Endothelial cell of umbilical vein (primary cell): ENCODE data around the gene DTX3. TPM values are rescaled to one million over a fixed set of nuclear protein-coding genes. Genes with fewer than 3 reads are reported as not detected.

Experiments used
- BruUV-seq: library from RNA; stranded (reverse); fragments of 400-500 nt; replicated peaks from 2 replicates; lab custom pipeline; 2021; lab: Mats Ljungman, UMichigan
- CTCF ChIA-PET: fragments of 300-600, 350-600 bp; sonication (Branson Sonifier 250); formaldehyde crosslinking; loops from one replicate; lab custom pipeline; 2021; ENCODE audit warnings: antibody characterized with exemption, inconsistent platforms; lab: Charles Lee
- POLR2A ChIA-PET: fragments of 300-600, 350-600 bp; sonication (Branson Sonifier 250); formaldehyde crosslinking; loops from one replicate; lab custom pipeline; 2021; ENCODE audit warnings: antibody characterized with exemption, inconsistent platforms; lab: Charles Lee
- DNase-seq: peaks from one replicate; pipeline ENCODE4 v3.0.0-alpha.2; 2011; ENCODE audit warnings: low read depth, low spot score
- FAIRE-seq: peaks from 2 replicates; lab custom pipeline; 2011; peaks lifted over from hg19 to GRCh38; lab: Jason Lieb, UNC
- H2AFZ ChIP-seq: 2 replicates; pipeline ENCODE4 v1.6.0; 2012; ENCODE audit warnings: low read depth, low read length, control low read depth, inconsistent platforms
- H3K27ac ChIP-seq: 2 replicates; pipeline ENCODE4 v1.5.1; 2011; ENCODE audit warnings: low read depth, mild to moderate bottlenecking, control low read depth, low read length, moderate library complexity; ENCODE audit not compliant: insufficient read depth
- H3K27me3 ChIP-seq, 2 experiments: 2 replicates each; pipeline versions ENCODE4 v1.6.0 to v1.6.1; 2011; ENCODE audit warnings: low read length in 2 of 2, mixed read lengths in 1 of 2; ENCODE audit not compliant: control insufficient read depth in 2 of 2, insufficient read depth in 2 of 2
- H3K36me3 ChIP-seq, 2 experiments: 2 replicates in 1 of 2; 3 replicates in 1 of 2; pipeline ENCODE4 v1.5.1; 2011; ENCODE audit warnings: low read length in 2 of 2, mild to moderate bottlenecking in 1 of 2, moderate library complexity in 1 of 2; ENCODE audit not compliant: control insufficient read depth in 2 of 2, insufficient read depth in 2 of 2; ENCODE audit errors: extremely low read depth in 1 of 2
- H3K4me1 ChIP-seq: 3 replicates; pipeline ENCODE4 v1.5.1; 2011; ENCODE audit warnings: mild to moderate bottlenecking, low read length; ENCODE audit not compliant: control insufficient read depth, insufficient read depth; ENCODE audit errors: extremely low read depth
- H3K4me2 ChIP-seq: 2 replicates; pipeline ENCODE4 v1.6.1; 2011; ENCODE audit warnings: low read length, control low read depth, mixed read lengths; ENCODE audit not compliant: insufficient read depth
- H3K4me3 ChIP-seq, 3 experiments: fragments of 200-600 bp in 1 of 3; sonication (generic), shearing (Covaris generic) in 1 of 3; replicated peaks in 1 of 3; 2 replicates each; pipeline ENCODE4 v1.5.1; 2011 to 2016; ENCODE audit warnings: control low read depth in 3 of 3, low read length in 3 of 3, mild to moderate bottlenecking in 2 of 3, inconsistent platforms in 1 of 3, low read depth in 1 of 3, moderate library complexity in 1 of 3; ENCODE audit not compliant: insufficient read depth in 1 of 3
- H3K79me2 ChIP-seq: 2 replicates; pipeline ENCODE4 v1.6.0; 2012; ENCODE audit warnings: low read length, inconsistent platforms; ENCODE audit not compliant: control insufficient read depth, insufficient read depth
- H3K9ac ChIP-seq: replicated peaks from 2 replicates; pipeline ENCODE3; 2011; ENCODE audit warnings: low read length, control low read depth; ENCODE audit not compliant: insufficient read depth; ENCODE audit errors: extremely low read depth
- H3K9me1 ChIP-seq: replicated peaks from 3 replicates; pipeline ENCODE4 v1.6.0; 2011; ENCODE audit warnings: mild to moderate bottlenecking, low read length; ENCODE audit not compliant: control insufficient read depth, insufficient read depth; ENCODE audit errors: extremely low read depth
- H3K9me3 ChIP-seq: replicated peaks from 2 replicates; pipeline ENCODE4 v1.5.1; 2012; ENCODE audit warnings: low read length, inconsistent platforms; ENCODE audit not compliant: control insufficient read depth, insufficient read depth
- H4K20me1 ChIP-seq: replicated peaks from 2 replicates; pipeline ENCODE3; 2011; ENCODE audit warnings: mild to moderate bottlenecking, low read length; ENCODE audit not compliant: control insufficient read depth, insufficient read depth; ENCODE audit errors: extremely low read depth
- EZH2 ChIP-seq: IDR thresholded peaks from 2 replicates; pipeline ENCODE4 v1.6.1; 2012; ENCODE audit warnings: borderline replicate concordance, low read depth, mild to moderate bottlenecking, moderate library complexity, low read length, inconsistent platforms; ENCODE audit not compliant: severe bottlenecking
- FOS ChIP-seq: IDR thresholded peaks from 2 replicates; pipeline ENCODE4 v1.6.1; 2011; ENCODE audit warnings: mild to moderate bottlenecking, low read length, moderate library complexity, borderline replicate concordance; ENCODE audit not compliant: insufficient read depth
- dilution Hi-C: fragments of 300-500 bp; cut with MboI; formaldehyde crosslinking; loops from one replicate; pipeline ENCODE4 v1.15.0; 2019; ENCODE audit warnings: low sequenced_read_pairs; ENCODE audit not compliant: extremely low pct_ligation_motif_present
- intact Hi-C: fragments of 100-400 bp; cut with micrococcal nuclease; formaldehyde crosslinking; loops from one replicate; pipeline ENCODE4 v1.10.0; 2022
- polyA plus RNA-seq, 4 experiments: library from polyadenylated mRNA; depleted of rRNA in 3 of 4; stranded (reverse) in 3 of 4; unstranded in 1 of 4; fragments of >200 nt; gene quantifications; 2 replicates each; pipeline versions ENCODE4 v1.2.1 to v1.2.3, GENCODE V29; 2011 to 2012; ENCODE audit warnings: missing spikeins in 1 of 4
- total RNA-seq: library from RNA; stranded (reverse); gene quantifications from 2 replicates; pipeline ENCODE4 v1.2.3, GENCODE V29; 2021
- TF ChIP-seq, protein P1 (sequence below): IDR thresholded peaks from 2 replicates; pipeline ENCODE4 v1.6.1; 2011; ENCODE audit not compliant: insufficient read depth, insufficient read length
- TF ChIP-seq, protein P2 (sequence below), 2 donors: IDR thresholded peaks; 1 replicate in 1 of 2; 2 replicates in 1 of 2; pipeline ENCODE4 v1.5.1; 2011; ENCODE audit warnings: low read length in 2 of 2, mild to moderate bottlenecking in 2 of 2, moderate library complexity in 2 of 2, control low read depth in 1 of 2, inconsistent platforms in 1 of 2, low read depth in 1 of 2; ENCODE audit not compliant: insufficient read depth in 1 of 2; ENCODE audit errors: extremely low read depth in 1 of 2

The DTX3 gene
- total and polyA plus RNA-seq, 2 donors (not counting 3 experiments of a cell fraction or from before 2014, with no cell fraction given): 34.5 to 51.4 TPM

DNA sequence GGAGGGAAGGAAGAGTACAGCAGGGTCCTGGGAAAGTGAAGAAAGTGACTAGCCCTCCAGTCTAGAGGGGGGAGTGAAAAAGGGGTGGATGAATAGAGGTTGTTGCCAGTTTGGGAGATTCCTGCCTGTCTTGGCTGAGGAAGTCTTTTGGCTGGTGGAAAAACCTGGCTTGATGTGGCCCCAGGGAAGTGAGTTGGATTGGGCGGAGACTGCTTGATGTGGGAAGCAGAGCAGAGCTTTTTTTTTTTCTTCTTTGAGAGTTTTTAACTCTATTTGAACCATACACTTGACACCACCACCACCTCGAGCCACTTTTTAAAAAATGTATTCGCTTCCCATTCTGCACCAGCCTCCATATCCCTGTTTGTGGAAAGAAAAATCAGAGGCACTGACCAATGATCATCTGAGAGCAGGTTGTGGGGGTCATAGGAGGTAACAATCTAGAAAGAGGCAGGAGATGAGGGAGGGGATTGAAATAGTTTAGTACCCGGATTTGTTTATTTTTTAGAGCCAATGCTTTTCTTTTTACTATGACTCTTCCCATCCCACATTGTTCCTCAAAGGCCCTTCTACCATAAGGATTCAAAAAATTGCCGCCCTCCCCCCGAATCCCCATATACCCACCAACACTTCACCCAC lies 690 bp upstream of the DTX3 start:
- dilution Hi-C loops: no loop called here
- H3K79me2 ChIP-seq: no peaks in the 10 kb centered on the region
- H2AFZ ChIP-seq: peak overlapping the region; percentile 94
- no peak overlapping the region for H3K27ac ChIP-seq
- H3K4me1 ChIP-seq: peaks cover 6% of the 10 kb centered on the region
- POLR2A ChIA-PET: no interaction called here
- peaks cover 0 to 1% of the 10 kb centered on the region in 2 experiments for H3K36me3 ChIP-seq
- no peaks in the 10 kb centered on the region for H3K9me3 ChIP-seq
- no TSS peak for BruUV-seq
- TF ChIP-seq, protein P1, sequence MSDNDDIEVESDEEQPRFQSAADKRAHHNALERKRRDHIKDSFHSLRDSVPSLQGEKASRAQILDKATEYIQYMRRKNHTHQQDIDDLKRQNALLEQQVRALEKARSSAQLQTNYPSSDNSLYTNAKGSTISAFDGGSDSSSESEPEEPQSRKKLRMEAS: no peak
- H4K20me1 ChIP-seq: no peaks in the 10 kb centered on the region
- intact Hi-C loops: loop anchor here (1.0 kb wide), 1 partner anchor 13 kb away; the partner anchor contains the start of gene PIP4K2C
- H3K4me2 ChIP-seq: peak overlapping the region; percentile 37
- FAIRE-seq: peak; percentile 21
- H3K9ac ChIP-seq: peak overlapping the region; percentile 79
- DNase-seq: no peak
- CTCF ChIA-PET: interaction anchor here (6.8 kb wide), 1 partner anchor 21 kb away, joined by 44 read pairs; no protein-coding TSS in a partner anchor
- H3K4me3 ChIP-seq: peak overlapping the region; percentile 0 to 72 (median 22)
- H3K27me3 ChIP-seq: peaks cover 0 to 4% of the 10 kb centered on the region in 2 experiments
- no peaks in the 10 kb centered on the region for H3K9me1 ChIP-seq

GRCh38 chr12:57604992-57605810 lies 577 bp downstream of the DTX3 start:
- dilution Hi-C loops (no loop called here), intact Hi-C loops (no loop called here)
- Histone ChIP-seq H3K9me1 (no peaks in the 10 kb centered on the region), H4K20me1 (no peaks in the 10 kb centered on the region), H3K27me3 (peaks cover 0 to 4% of the 10 kb centered on the region in 2 experiments), H3K4me2 (peak overlapping the region; percentile 64), H3K9me3 (no peaks in the 10 kb centered on the region), H2AFZ (peak overlapping the region; percentile 52), H3K79me2 (no peaks in the 10 kb centered on the region), H3K36me3 (peaks cover 0 to 1% of the 10 kb centered on the region in 2 experiments), H3K4me3 (peak overlapping the region; percentile 48 to 72 (median 56)), H3K9ac (peak overlapping the region; percentile 64), H3K27ac (no peak overlapping the region), H3K4me1 (peaks cover 6% of the 10 kb centered on the region)
- TF ChIP-seq, protein P2, sequence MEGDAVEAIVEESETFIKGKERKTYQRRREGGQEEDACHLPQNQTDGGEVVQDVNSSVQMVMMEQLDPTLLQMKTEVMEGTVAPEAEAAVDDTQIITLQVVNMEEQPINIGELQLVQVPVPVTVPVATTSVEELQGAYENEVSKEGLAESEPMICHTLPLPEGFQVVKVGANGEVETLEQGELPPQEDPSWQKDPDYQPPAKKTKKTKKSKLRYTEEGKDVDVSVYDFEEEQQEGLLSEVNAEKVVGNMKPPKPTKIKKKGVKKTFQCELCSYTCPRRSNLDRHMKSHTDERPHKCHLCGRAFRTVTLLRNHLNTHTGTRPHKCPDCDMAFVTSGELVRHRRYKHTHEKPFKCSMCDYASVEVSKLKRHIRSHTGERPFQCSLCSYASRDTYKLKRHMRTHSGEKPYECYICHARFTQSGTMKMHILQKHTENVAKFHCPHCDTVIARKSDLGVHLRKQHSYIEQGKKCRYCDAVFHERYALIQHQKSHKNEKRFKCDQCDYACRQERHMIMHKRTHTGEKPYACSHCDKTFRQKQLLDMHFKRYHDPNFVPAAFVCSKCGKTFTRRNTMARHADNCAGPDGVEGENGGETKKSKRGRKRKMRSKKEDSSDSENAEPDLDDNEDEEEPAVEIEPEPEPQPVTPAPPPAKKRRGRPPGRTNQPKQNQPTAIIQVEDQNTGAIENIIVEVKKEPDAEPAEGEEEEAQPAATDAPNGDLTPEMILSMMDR (IDR thresholded peaks at IDR 0.05; ENCODE audit: extremely low read depth in 1 of 2, insufficient read depth in 1 of 2, low read depth in 1 of 2, low read length in 2 of 2): no peak
- TF ChIP-seq EZH2 (peak; percentile 27), FOS (no peak)
- TF ChIP-seq, protein P1: no peak
- CTCF ChIA-PET: interaction anchor here (2.3 to 6.8 kb wide), 2 partner anchors 16 to 22 kb away, joined by 8 to 44 read pairs; no protein-coding TSS in a partner anchor
- FAIRE-seq: no peak
- TSS peak; percentile 55 for BruUV-seq
- DNase-seq: no peak
- POLR2A ChIA-PET: no interaction called here
